ENCODE results near the gene UBE4B. TPM values are rescaled to one million over a fixed set of nuclear protein-coding genes. Genes with fewer than 3 reads are reported as not detected.

The UBE4B gene
- total and polyA plus RNA-seq, 2 of the 13 experiments (the other 11 are each of a cell fraction or from before 2014, with no cell fraction given), result 15.2 to 24.8 TPM

GRCh38 chr1:10210841-10211804 lies 178.4 kb downstream of the UBE4B start (continued):
- TF ChIP-seq KLF9 (CRISPR knock-in tag; IDR thresholded peaks at IDR 0.05; ENCODE audit: low read depth) (no peak), ZNF136 (CRISPR knock-in tag; IDR thresholded peaks at IDR 0.05; ENCODE audit: low read depth) (no peak), GMEB1 (CRISPR knock-in tag; IDR thresholded peaks at IDR 0.05; ENCODE audit: borderline replicate concordance) (peak; percentile 17; the same call in 1 of the 2 replicates), ZSCAN9 (CRISPR knock-in tag; IDR thresholded peaks at IDR 0.05; ENCODE audit: borderline replicate concordance) (no peak), ZNF598 (CRISPR knock-in tag; IDR thresholded peaks at IDR 0.05; ENCODE audit: borderline replicate concordance) (peak; percentile 74; the same call in 1 of the 2 replicates), PCBP2 (optimal IDR thresholded peaks at IDR 0.05; ENCODE audit: low read depth, low read length, poor library complexity, severe bottlenecking) (no peak), SYNCRIP (IDR thresholded peaks at IDR 0.05; ENCODE audit: insufficient read depth, low read depth, low read length) (no peak), FOXP1 (IDR thresholded peaks at IDR 0.05) (no peak), FOXP1 (CRISPR knock-in tag; IDR thresholded peaks at IDR 0.05) (no peak), LCORL (IDR thresholded peaks at IDR 0.05) (no peak), LCORL (CRISPR knock-in tag; IDR thresholded peaks at IDR 0.05) (peak; percentile 56; the same call in 1 of the 2 replicates), ELF1 (CRISPR knock-in tag; IDR thresholded peaks at IDR 0.05) (no peak), ZBTB40 (IDR thresholded peaks at IDR 0.05) (no peak), ZBTB40 (CRISPR knock-in tag; IDR thresholded peaks at IDR 0.05) (peak; percentile 47; the same call in 1 of the 2 replicates), ZC3H4 (CRISPR knock-in tag; IDR thresholded peaks at IDR 0.05; ENCODE audit: borderline replicate concordance) (no peak), RFX5 (IDR thresholded peaks at IDR 0.05; ENCODE audit: low read depth, low read length) (no peak), MYPOP (CRISPR knock-in tag; IDR thresholded peaks at IDR 0.05) (peak; percentile 43; the same call in 1 of the 2 replicates), FOXA1 (IDR thresholded peaks at IDR 0.05) (no peak), FOXA1 (CRISPR knock-in tag; IDR thresholded peaks at IDR 0.05) (no peak)

Data from HepG2 (cell line).